NB4 (cell line): ENCODE data around the gene RBM10.

Experiments used
- CTCF ChIP-seq: IDR thresholded peaks from one replicate; pipeline ENCODE4 v1.5.1; 2012; ENCODE audit warnings: low read depth, low read length
- MAX ChIP-seq: IDR thresholded peaks from 2 replicates; pipeline ENCODE4 v1.6.1; 2011; ENCODE audit warnings: low read depth, low read length
- POLR2A ChIP-seq: IDR thresholded peaks from 2 replicates; pipeline ENCODE4 v1.6.1; 2011; ENCODE audit warnings: mild to moderate bottlenecking; ENCODE audit not compliant: insufficient read length; ENCODE audit errors: extremely low read depth

DNA sequence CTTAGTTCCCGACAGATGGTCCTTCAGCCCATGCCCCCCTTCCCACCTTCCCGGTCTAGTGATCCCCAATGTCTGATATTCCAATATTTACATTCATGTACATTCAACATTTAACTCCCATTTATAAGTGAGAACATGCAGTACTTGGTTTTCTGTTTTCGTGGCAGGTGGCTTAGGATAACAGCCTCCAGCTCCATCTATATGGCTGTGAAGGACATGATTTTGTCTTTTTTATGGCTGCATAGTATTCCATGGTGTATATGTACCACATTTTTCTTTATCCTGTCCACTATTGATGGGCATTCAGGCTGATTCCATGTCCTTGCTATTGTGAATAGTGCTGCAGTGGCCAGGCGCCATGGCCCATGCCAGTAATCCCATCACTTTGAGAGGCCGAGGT, 13.8 kb downstream of the RBM10 start:
- TF ChIP-seq POLR2A: no peak
- no peak for TF ChIP-seq CTCF
- no peak for TF ChIP-seq MAX
